H1 (cell line): ENCODE measurements around the gene CDYL. TPM values are rescaled to one million over a fixed set of nuclear protein-coding genes. Genes with fewer than 3 reads are reported as not detected.

Experiments
- CHD7 ChIP-seq: fragments of 300-600 bp; sonication (generic); IDR thresholded peaks from 2 replicates; pipeline ENCODE4 v1.7.1; 2012; ENCODE audit warnings: low read length, moderate library complexity, mild to moderate bottlenecking, inconsistent platforms; ENCODE audit not compliant: insufficient replicate concordance
- CREB1 ChIP-seq: IDR thresholded peaks from 2 replicates; pipeline ENCODE4 v1.6.1; 2012; ENCODE audit warnings: inconsistent platforms
- EGR1 ChIP-seq: IDR thresholded peaks from 2 replicates; pipeline ENCODE4 v1.6.1; 2011; ENCODE audit warnings: low read depth, low read length, borderline replicate concordance
- RAD21 ChIP-seq, 2 experiments: IDR thresholded peaks in 1 of 2; conservative IDR thresholded peaks in 1 of 2; 2 replicates each; pipeline ENCODE4 v1.6.1; 2011; ENCODE audit warnings: low read depth in 2 of 2, low read length in 2 of 2, improper control_type of control experiment in 1 of 2, inconsistent platforms in 1 of 2, mild to moderate bottlenecking in 1 of 2, moderate library complexity in 1 of 2
- SAP30 ChIP-seq: fragments of 300-600 bp; sonication (generic); IDR thresholded peaks from 2 replicates; pipeline ENCODE4 v1.7.1; 2012; ENCODE audit warnings: low read length, moderate library complexity, mild to moderate bottlenecking, inconsistent platforms; ENCODE audit not compliant: insufficient read depth, insufficient replicate concordance
- SP1 ChIP-seq: IDR thresholded peaks from 2 replicates; pipeline ENCODE4 v1.6.1; 2011; ENCODE audit warnings: low read depth, low read length
- SUZ12 ChIP-seq: fragments of 200-600 bp; sonication (generic); IDR thresholded peaks from 2 replicates; pipeline ENCODE4 v1.6.1; 2012; ENCODE audit warnings: mild to moderate bottlenecking, inconsistent platforms, low read length, moderate library complexity, mixed read lengths
- TCF12 ChIP-seq: IDR thresholded peaks from 2 replicates; pipeline ENCODE4 v1.6.1; 2011; ENCODE audit warnings: low read depth, mild to moderate bottlenecking, low read length
- polyA plus RNA-seq, 7 experiments: library from polyadenylated mRNA; depleted of rRNA in 3 of 7; stranded (reverse) in 5 of 7; unstranded in 2 of 7; fragments of >200 nt in 5 of 7; fragments of 200-250 nt in 2 of 7; gene quantifications; 1 replicate in 5 of 7; 2 replicates in 1 of 7; 4 replicates in 1 of 7; pipeline versions ENCODE4 v1.2.1 to v1.2.3, GENCODE V29; 2011 to 2013; ENCODE audit warnings: missing spikeins in 2 of 7, mixed read lengths in 2 of 7
- total RNA-seq: library from RNA; stranded (reverse); fragmentation: NEBNext Ultra II Directional; extraction: Animal tissue kit (Norgen Biotek cat#: 25700); gene quantifications from 2 replicates; pipeline ENCODE4 v1.2.1, GENCODE V29; 2021

CDYL gene
- total and polyA plus RNA-seq, 2 of the 8 experiments (the other 6 are each of a cell fraction or from before 2014, with no cell fraction given), result 56.4 to 119 TPM

- TF ChIP-seq CHD7, result no peak
- TF ChIP-seq SUZ12, result no peak
- peak; percentile 30 for TF ChIP-seq SAP30
- TF ChIP-seq TCF12, result no peak
- TF ChIP-seq SP1, result peak; percentile 89
- peak; percentile 36 to 55; a peak in 3 of 4 replicates for TF ChIP-seq RAD21 (IDR thresholded peaks at IDR 0.05 in 1 of 2, conservative IDR thresholded peaks at IDR 0.05 in 1 of 2; ENCODE audit: low read depth in 2 of 2, low read length in 2 of 2)
- TF ChIP-seq CREB1, result peak; percentile 60
- TF ChIP-seq EGR1, result no peak
Measured at GRCh38 chr6:5003604-5004372, 227.6 kb downstream of the CDYL start, which contains the start of gene RPP40 (continued).
